Upper lobe of left lung (tissue), 4 donors: ENCODE results near the gene FUT8.

Source experiments
- POLR2A ChIP-seq, 4 donors: fragments of 450-650 bp; IDR thresholded peaks; one replicate each; pipeline ENCODE4 v1.5.1; 2016 to 2017; ENCODE audit warnings: antibody characterized with exemption in 4 of 4, mild to moderate bottlenecking in 2 of 4
- TF ChIP-seq, protein P1 (sequence below), 6 experiments: fragments of 450-650 bp in 4 of 6; fragments of 200-600 bp in 2 of 6; sonication (generic) in 2 of 6; IDR thresholded peaks; one replicate each; pipeline ENCODE4 v1.5.1; 2016 to 2019; ENCODE audit warnings: antibody characterized with exemption in 6 of 6

DNA sequence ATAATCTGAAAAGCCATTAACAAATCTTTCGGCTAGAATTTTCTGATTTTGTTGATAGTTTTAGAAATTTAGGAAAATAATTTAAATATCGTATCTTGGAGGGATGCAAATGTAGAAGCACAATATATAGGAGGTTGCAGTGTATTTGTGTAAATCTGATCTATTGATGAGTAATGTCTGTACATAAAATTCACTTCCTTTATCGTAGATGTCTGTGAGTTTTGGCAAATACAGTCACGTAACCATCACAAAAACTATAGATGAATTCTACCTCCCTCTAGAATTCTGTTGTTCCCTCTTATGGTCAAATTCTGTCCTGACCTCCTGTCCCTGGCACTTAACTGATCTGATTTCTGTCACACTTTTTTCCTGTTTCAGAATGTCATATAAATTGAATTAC is 151.8 kb downstream of the FUT8 start:
- TF ChIP-seq, protein P1, sequence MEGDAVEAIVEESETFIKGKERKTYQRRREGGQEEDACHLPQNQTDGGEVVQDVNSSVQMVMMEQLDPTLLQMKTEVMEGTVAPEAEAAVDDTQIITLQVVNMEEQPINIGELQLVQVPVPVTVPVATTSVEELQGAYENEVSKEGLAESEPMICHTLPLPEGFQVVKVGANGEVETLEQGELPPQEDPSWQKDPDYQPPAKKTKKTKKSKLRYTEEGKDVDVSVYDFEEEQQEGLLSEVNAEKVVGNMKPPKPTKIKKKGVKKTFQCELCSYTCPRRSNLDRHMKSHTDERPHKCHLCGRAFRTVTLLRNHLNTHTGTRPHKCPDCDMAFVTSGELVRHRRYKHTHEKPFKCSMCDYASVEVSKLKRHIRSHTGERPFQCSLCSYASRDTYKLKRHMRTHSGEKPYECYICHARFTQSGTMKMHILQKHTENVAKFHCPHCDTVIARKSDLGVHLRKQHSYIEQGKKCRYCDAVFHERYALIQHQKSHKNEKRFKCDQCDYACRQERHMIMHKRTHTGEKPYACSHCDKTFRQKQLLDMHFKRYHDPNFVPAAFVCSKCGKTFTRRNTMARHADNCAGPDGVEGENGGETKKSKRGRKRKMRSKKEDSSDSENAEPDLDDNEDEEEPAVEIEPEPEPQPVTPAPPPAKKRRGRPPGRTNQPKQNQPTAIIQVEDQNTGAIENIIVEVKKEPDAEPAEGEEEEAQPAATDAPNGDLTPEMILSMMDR (IDR thresholded peaks at IDR 0.05): no peak
- no peak for TF ChIP-seq POLR2A (IDR thresholded peaks at IDR 0.05)
